Measurements from ENCODE around the gene FAF1.

DNA sequence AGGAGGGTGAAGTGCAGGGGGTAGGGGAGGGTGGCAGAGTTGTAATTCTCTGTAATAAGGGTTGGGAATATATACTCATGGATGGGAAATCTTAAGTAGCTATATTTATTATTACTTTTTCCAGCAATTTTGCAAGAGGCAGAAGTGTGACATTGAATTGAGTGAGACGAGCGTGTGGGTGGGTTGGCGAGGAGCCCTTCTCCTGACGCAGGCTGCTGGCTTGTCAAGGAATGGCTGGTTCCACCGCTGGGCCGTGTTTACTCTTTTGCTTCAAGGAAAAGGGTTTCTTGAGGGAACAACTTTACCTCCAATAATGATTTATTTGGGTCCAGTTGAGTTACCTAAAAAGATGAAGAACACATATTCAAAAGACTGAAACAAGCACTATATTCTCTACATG is 518.9 kb downstream of the FAF1 start:
- no peak for TF ChIP-seq EZH2 (IDR thresholded peaks at IDR 0.05)
- TF ChIP-seq POLR2AphosphoS5 (IDR thresholded peaks at IDR 0.05; ENCODE audit: borderline replicate concordance, low read depth, low read length), result no peak
- no peak for TF ChIP-seq FOXP2 (optimal IDR thresholded peaks at IDR 0.05; ENCODE audit: control extremely low read depth, extremely low read length, insufficient read depth)

All from SK-N-MC (cell line).